Caco-2 (cell line): ENCODE data around the gene GARIN5A. TPM values are rescaled to one million over a fixed set of nuclear protein-coding genes. Genes with fewer than 3 reads are reported as not detected.

ENCODE experiments used
- BruUV-seq: library from RNA; stranded (reverse); fragments of 400-500 nt; replicated peaks from 2 replicates; lab custom pipeline; 2021; lab: Mats Ljungman, UMichigan
- CTCF ChIA-PET: fragments of 300-600 bp; sonication (Branson Sonifier 250); formaldehyde crosslinking; loops from one replicate; lab custom pipeline; 2022; ENCODE audit warnings: antibody characterized with exemption; lab: Charles Lee
- POLR2A ChIA-PET: fragments of 300-600 bp; sonication (Branson Sonifier 250); formaldehyde crosslinking; loops from one replicate; lab custom pipeline; 2022; ENCODE audit warnings: antibody characterized with exemption; lab: Charles Lee
- DNase-seq, 2 experiments: peaks; one replicate each; pipeline versions ENCODE4 v3.0.0 to v3.0.0-alpha.2; 2020 to 2022
- H3K27me3 ChIP-seq: replicated peaks from 2 replicates; pipeline ENCODE4 v1.6.0; 2011; ENCODE audit warnings: low read length; ENCODE audit not compliant: control insufficient read depth, insufficient read depth
- H3K36me3 ChIP-seq: 2 replicates; pipeline ENCODE4 v1.5.1; 2011; ENCODE audit warnings: low read length; ENCODE audit not compliant: control insufficient read depth, insufficient read depth
- H3K4me1 ChIP-seq: fragments of 250-450 bp; sonication (Bioruptor Pico); 2 replicates; pipeline ENCODE4 v1.5.1; 2020; ENCODE audit warnings: mild to moderate bottlenecking
- H3K4me3 ChIP-seq: 2 replicates; pipeline ENCODE4 v1.5.1; 2011; ENCODE audit warnings: low read depth, mild to moderate bottlenecking, control low read depth, low read length
- H3K9me3 ChIP-seq: fragments of 250-450 bp; sonication (Bioruptor Pico); 2 replicates; pipeline ENCODE4 v1.5.1; 2020; ENCODE audit warnings: mild to moderate bottlenecking, moderate library complexity
- H3K27ac Mint-ChIP-seq: one replicate; pipeline ENCODE4 v1.8.0; 2022; ENCODE audit warnings: mixed read lengths; ENCODE audit not compliant: unreplicated experiment
- H3K27me3 Mint-ChIP-seq: one replicate; pipeline ENCODE4 v1.8.0; 2022; ENCODE audit warnings: mixed read lengths; ENCODE audit not compliant: insufficient read depth, unreplicated experiment
- H3K36me3 Mint-ChIP-seq: one replicate; pipeline ENCODE4 v1.8.0; 2022; ENCODE audit warnings: mild to moderate bottlenecking, mixed read lengths; ENCODE audit not compliant: insufficient read depth, unreplicated experiment
- H3K4me1 Mint-ChIP-seq: one replicate; pipeline ENCODE4 v1.8.0; 2022; ENCODE audit warnings: low read depth, mixed read lengths; ENCODE audit not compliant: unreplicated experiment
- H3K4me3 Mint-ChIP-seq: one replicate; pipeline ENCODE4 v1.8.0; 2022; ENCODE audit warnings: mild to moderate bottlenecking, moderate library complexity, mixed read lengths; ENCODE audit not compliant: unreplicated experiment
- H3K9me3 Mint-ChIP-seq: one replicate; pipeline ENCODE4 v1.8.0; 2022; ENCODE audit warnings: mixed read lengths; ENCODE audit not compliant: unreplicated experiment
- CTCF ChIP-seq, 2 experiments: fragments of 200-600 bp in 1 of 2; IDR thresholded peaks; 1 replicate in 1 of 2; 2 replicates in 1 of 2; pipeline versions ENCODE4 v1.5.1 to v1.8.0; 2011 to 2022; ENCODE audit warnings: antibody characterized with exemption in 1 of 2, control low read depth in 1 of 2, inconsistent platforms in 1 of 2, low read depth in 1 of 2, low read length in 1 of 2, mild to moderate bottlenecking in 1 of 2, moderate library complexity in 1 of 2; ENCODE audit not compliant: insufficient read depth in 1 of 2, severe bottlenecking in 1 of 2, unreplicated experiment in 1 of 2
- intact Hi-C: fragments of 100-400 bp; cut with micrococcal nuclease; formaldehyde crosslinking; loops from one replicate; pipeline ENCODE4 v1.10.0; 2022; ENCODE audit not compliant: unreplicated experiment
- total RNA-seq: library from RNA; stranded (reverse); gene quantifications from 2 replicates; pipeline ENCODE4 v1.2.3, GENCODE V29; 2022

Gene GARIN5A
- total RNA-seq, 1 experiment from 2014 or later = 1.4 TPM

- ChIA-PET CTCF (interaction anchor here (0.7 kb wide), 1 partner anchor 17 kb away, joined by 3 read pairs; no protein-coding TSS in a partner anchor), POLR2A (no interaction called here)
- Mint-ChIP-seq H3K9me3 (no peaks in the 10 kb centered on the region), H3K27ac (no peak overlapping the region), H3K36me3 (peaks cover 2% of the 10 kb centered on the region), H3K27me3 (peaks cover 27% of the 10 kb centered on the region), H3K4me3 (no peak overlapping the region), H3K4me1 (peaks cover 10% of the 10 kb centered on the region)
- Histone ChIP-seq H3K27me3 (no peaks in the 10 kb centered on the region), H3K4me3 (no peak overlapping the region), H3K4me1 (no peaks in the 10 kb centered on the region), H3K9me3 (no peaks in the 10 kb centered on the region), H3K36me3 (no peaks in the 10 kb centered on the region)
- intact Hi-C loops = no loop called here
- BruUV-seq = no TSS peak
- no peak for TF ChIP-seq CTCF (IDR thresholded peaks at IDR 0.05; ENCODE audit: insufficient read depth in 1 of 2, low read depth in 1 of 2, low read length in 1 of 2, severe bottlenecking in 1 of 2, unreplicated experiment in 1 of 2)
- DNase-seq = no peak
Measured at GRCh38 chr19:50494186-50495019, 17.8 kb upstream of the GARIN5A start.

- Histone ChIP-seq H3K36me3 (no peaks in the 10 kb centered on the region), H3K4me3 (no peak overlapping the region), H3K9me3 (no peaks in the 10 kb centered on the region), H3K27me3 (no peaks in the 10 kb centered on the region), H3K4me1 (no peaks in the 10 kb centered on the region)
- CTCF ChIA-PET = no interaction called here
- intact Hi-C loops = no loop called here
- Mint-ChIP-seq H3K4me3 (no peak overlapping the region), H3K9me3 (no peaks in the 10 kb centered on the region), H3K27me3 (peaks cover 31% of the 10 kb centered on the region), H3K36me3 (peaks cover 7% of the 10 kb centered on the region), H3K4me1 (peaks cover 10% of the 10 kb centered on the region), H3K27ac (no peak overlapping the region)
- POLR2A ChIA-PET = no interaction called here
- TF ChIP-seq CTCF (IDR thresholded peaks at IDR 0.05; ENCODE audit: insufficient read depth in 1 of 2, low read depth in 1 of 2, low read length in 1 of 2, severe bottlenecking in 1 of 2, unreplicated experiment in 1 of 2) = no peak
- no TSS peak for BruUV-seq
- DNase-seq = no peak
Measured at GRCh38 chr19:50493171-50493570, 16.5 kb upstream of the GARIN5A start.

- peak in 1 of 2 experiments; percentile 33 for DNase-seq
- CTCF ChIA-PET = no interaction called here
- H3K27ac Mint-ChIP-seq = no peak overlapping the region
Measured at GRCh38 chr19:50492303-50493052, 15.8 kb upstream of the GARIN5A start.

More at GRCh38 chr19:50492303-50493052, 15.8 kb upstream of the GARIN5A start:
- Histone ChIP-seq H3K36me3 (no peaks in the 10 kb centered on the region), H3K4me3 (no peak overlapping the region), H3K4me1 (no peaks in the 10 kb centered on the region), H3K9me3 (no peaks in the 10 kb centered on the region), H3K27me3 (no peaks in the 10 kb centered on the region)
- no peak for TF ChIP-seq CTCF (IDR thresholded peaks at IDR 0.05; ENCODE audit: insufficient read depth in 1 of 2, low read depth in 1 of 2, low read length in 1 of 2, severe bottlenecking in 1 of 2, unreplicated experiment in 1 of 2)
- peaks cover 35% of the 10 kb centered on the region for H3K27me3 Mint-ChIP-seq
- peaks cover 10% of the 10 kb centered on the region for H3K4me1 Mint-ChIP-seq
- POLR2A ChIA-PET = no interaction called here
- peaks cover 11% of the 10 kb centered on the region for H3K36me3 Mint-ChIP-seq
- no TSS peak for BruUV-seq
- H3K9me3 Mint-ChIP-seq = no peaks in the 10 kb centered on the region
- H3K4me3 Mint-ChIP-seq = peak overlapping the region; percentile 0
- intact Hi-C loops = no loop called here
